ENCODE results near the gene SRCAP. TPM values are rescaled to one million over a fixed set of nuclear protein-coding genes. Genes with fewer than 3 reads are reported as not detected.
"Not testable (repeated sequence)": the region's sequence is repeated elsewhere in the genome, so short reads cannot be mapped to it uniquely, and the experiment has no call there.

The SRCAP gene
- total RNA-seq, 1 donor from 2014 or later: 24.5 TPM

- H3K9me3 ChIP-seq: no peaks in the 10 kb centered on the region
- H3K36me3 ChIP-seq: peaks cover 22 to 24% of the 10 kb centered on the region in 2 donors
- H3K4me1 ChIP-seq: peaks cover 8 to 16% of the 10 kb centered on the region in 2 donors
- peak overlapping the region; percentile 89 to 90 for H3K4me3 ChIP-seq
- H3K27me3 ChIP-seq: no peaks in the 10 kb centered on the region
- peak overlapping the region; percentile 97 to 100 for H3K27ac ChIP-seq
- no peak for DNase-seq (ENCODE audit: low spot score in 2 of 2)
- intact Hi-C loops (cut with DNase I): loop anchor here (1.0 to 2.0 kb wide), 6 partner anchors 39 to 199 kb away; partner anchors contain the start of genes CFAP119, CTF1, FBRS and RNF40
- TF ChIP-seq CTCF (IDR thresholded peaks at IDR 0.05): no peak
These were observed 1.5 kb upstream of the SRCAP start for GRCh38 chr16:30697264-30698138.

- H3K36me3 ChIP-seq: peaks cover 29 to 31% of the 10 kb centered on the region in 2 donors
- TF ChIP-seq CTCF (IDR thresholded peaks at IDR 0.05): no peak
- H3K27me3 ChIP-seq: no peaks in the 10 kb centered on the region
- H3K4me1 ChIP-seq: peaks cover 8 to 16% of the 10 kb centered on the region in 2 donors
- DNase-seq (ENCODE audit: low spot score in 2 of 2): peak; percentile 94 to 99
- intact Hi-C loops (cut with DNase I): loop anchor here (1.0 to 2.0 kb wide), 6 partner anchors 40 to 199 kb away; partner anchors contain the start of genes CFAP119, CTF1, FBRS and RNF40
- no peaks in the 10 kb centered on the region for H3K9me3 ChIP-seq
- H3K4me3 ChIP-seq: peak overlapping the region; percentile 89 to 90
- H3K27ac ChIP-seq: peak overlapping the region; percentile 97 to 100
These were observed 694 bp upstream of the SRCAP start for GRCh38 chr16:30698139-30698815.

GRCh38 chr16:30699615-30700099 lies 686 bp downstream of the SRCAP start:
- Histone ChIP-seq H3K9me3 (no peaks in the 10 kb centered on the region), H3K27me3 (no peaks in the 10 kb centered on the region), H3K36me3 (peaks cover 43 to 45% of the 10 kb centered on the region in 2 donors), H3K4me1 (peaks cover 8 to 12% of the 10 kb centered on the region in 2 donors), H3K27ac (peak overlapping the region; percentile 97 to 100), H3K4me3 (peak overlapping the region; percentile 89 to 90)
- no peak for DNase-seq (ENCODE audit: low spot score in 2 of 2)
- intact Hi-C loops (cut with DNase I): loop anchor here (1.0 to 2.0 kb wide), 3 partner anchors 49 to 197 kb away; partner anchors contain the start of genes CTF1, PHKG2 and ZNF768
- TF ChIP-seq CTCF (IDR thresholded peaks at IDR 0.05): no peak

GRCh38 chr16:30700491-30700890 lies 1.5 kb downstream of the SRCAP start:
- DNase-seq (ENCODE audit: low spot score in 2 of 2): no peak
- peak overlapping the region in 1 of 2 donors; percentile 19 for H3K4me3 ChIP-seq
- peaks cover 8 to 12% of the 10 kb centered on the region in 2 donors for H3K4me1 ChIP-seq
- peaks cover 51 to 54% of the 10 kb centered on the region in 2 donors for H3K36me3 ChIP-seq
- no peak for TF ChIP-seq CTCF (IDR thresholded peaks at IDR 0.05)
- H3K27ac ChIP-seq: no peak overlapping the region
- no peaks in the 10 kb centered on the region for H3K27me3 ChIP-seq
- intact Hi-C loops (cut with DNase I): no loop called here
- no peaks in the 10 kb centered on the region for H3K9me3 ChIP-seq

GRCh38 chr16:30700971-30701370 lies 2.0 kb downstream of the SRCAP start:
- TF ChIP-seq CTCF (IDR thresholded peaks at IDR 0.05): no peak
- intact Hi-C loops (cut with DNase I): no loop called here
- no peak overlapping the region for H3K27ac ChIP-seq
- H3K4me3 ChIP-seq: no peak overlapping the region
- no peaks in the 10 kb centered on the region for H3K9me3 ChIP-seq
- no peak for DNase-seq (ENCODE audit: low spot score in 2 of 2)
- H3K4me1 ChIP-seq: peaks cover 8 to 12% of the 10 kb centered on the region in 2 donors
- H3K36me3 ChIP-seq: peaks cover 56 to 58% of the 10 kb centered on the region in 2 donors
- H3K27me3 ChIP-seq: no peaks in the 10 kb centered on the region

GRCh38 chr16:30703071-30703470 lies 4.1 kb downstream of the SRCAP start:
- H3K27me3 ChIP-seq; DNase-seq (ENCODE audit: low spot score in 2 of 2); H3K4me3 ChIP-seq; intact Hi-C loops (cut with DNase I); H3K27ac ChIP-seq; H3K9me3 ChIP-seq: not testable (repeated sequence)
- H3K36me3 ChIP-seq: peaks cover 76 to 79% of the 10 kb centered on the region in 2 donors
- H3K4me1 ChIP-seq: peaks cover 8 to 12% of the 10 kb centered on the region in 2 donors
